Measurements from ENCODE around the gene SF3A1. TPM values are rescaled to one million over a fixed set of nuclear protein-coding genes. Genes with fewer than 3 reads are reported as not detected.

The SF3A1 gene
- total and polyA plus RNA-seq, 9 of the 15 experiments (the other 6 are each of a cell fraction or from before 2014, with no cell fraction given) = 6.7 to 228 (median 13.0) TPM

- no peak for TF ChIP-seq MLLT1 (IDR thresholded peaks at IDR 0.05)
- no peak for TF ChIP-seq ZBTB11 (CRISPR knock-in tag; IDR thresholded peaks at IDR 0.05)
- no peak for TF ChIP-seq ZNF174 (CRISPR knock-in tag; IDR thresholded peaks at IDR 0.05)
- TF ChIP-seq CAMTA2 (CRISPR knock-in tag; conservative IDR thresholded peaks at IDR 0.05) = no peak
- TF ChIP-seq TBP (optimal IDR thresholded peaks at IDR 0.05; ENCODE audit: low read depth, low read length) = no peak
- no peak for TF ChIP-seq ZNF785 (CRISPR knock-in tag; IDR thresholded peaks at IDR 0.05)
- no peak for TF ChIP-seq DACH1 (IDR thresholded peaks at IDR 0.05; ENCODE audit: partially characterized antibody)
Observed at GRCh38 chr22:30404307-30404706, 47.6 kb upstream of the SF3A1 start (continued).

All from K562 (cell line).